Mesodermal cell (in vitro differentiated cells): ENCODE data around the gene POR.

ENCODE experiments used
- H3K27ac ChIP-seq: 2 replicates; pipeline ENCODE4 v1.7.0; 2013; ENCODE audit warnings: mild to moderate bottlenecking, low read depth, low read length, moderate library complexity; ENCODE audit not compliant: severe bottlenecking
- H3K36me3 ChIP-seq: 2 replicates; pipeline ENCODE4 v1.7.1; 2013; ENCODE audit warnings: mild to moderate bottlenecking, low read length, moderate library complexity; ENCODE audit not compliant: control insufficient read depth, insufficient read depth
- H3K4me1 ChIP-seq: one replicate; pipeline ENCODE4 v1.7.1; 2013; ENCODE audit warnings: mild to moderate bottlenecking, low read length; ENCODE audit not compliant: insufficient read depth, control insufficient read depth, poor library complexity, severe bottlenecking
- H3K4me3 ChIP-seq: 2 replicates; pipeline ENCODE4 v1.7.0; 2013; ENCODE audit warnings: low read length, control low read depth, mild to moderate bottlenecking; ENCODE audit not compliant: insufficient read depth, poor library complexity, severe bottlenecking; ENCODE audit errors: extremely low read depth
- H3K9me3 ChIP-seq: 2 replicates; pipeline ENCODE4 v1.7.1; 2013; ENCODE audit warnings: mild to moderate bottlenecking, low read length, moderate library complexity; ENCODE audit not compliant: control insufficient read depth
- WGBS, 2 experiments: methylation state at CpG; one replicate each; pipeline ENCODE4 v1.1.5; 2013; ENCODE audit warnings: missing lambda C conversion rate in 2 of 2; ENCODE audit not compliant: insufficient coverage in 2 of 2; 5-methylcytosine and 5-hydroxymethylcytosine counted together

Gene POR

DNA sequence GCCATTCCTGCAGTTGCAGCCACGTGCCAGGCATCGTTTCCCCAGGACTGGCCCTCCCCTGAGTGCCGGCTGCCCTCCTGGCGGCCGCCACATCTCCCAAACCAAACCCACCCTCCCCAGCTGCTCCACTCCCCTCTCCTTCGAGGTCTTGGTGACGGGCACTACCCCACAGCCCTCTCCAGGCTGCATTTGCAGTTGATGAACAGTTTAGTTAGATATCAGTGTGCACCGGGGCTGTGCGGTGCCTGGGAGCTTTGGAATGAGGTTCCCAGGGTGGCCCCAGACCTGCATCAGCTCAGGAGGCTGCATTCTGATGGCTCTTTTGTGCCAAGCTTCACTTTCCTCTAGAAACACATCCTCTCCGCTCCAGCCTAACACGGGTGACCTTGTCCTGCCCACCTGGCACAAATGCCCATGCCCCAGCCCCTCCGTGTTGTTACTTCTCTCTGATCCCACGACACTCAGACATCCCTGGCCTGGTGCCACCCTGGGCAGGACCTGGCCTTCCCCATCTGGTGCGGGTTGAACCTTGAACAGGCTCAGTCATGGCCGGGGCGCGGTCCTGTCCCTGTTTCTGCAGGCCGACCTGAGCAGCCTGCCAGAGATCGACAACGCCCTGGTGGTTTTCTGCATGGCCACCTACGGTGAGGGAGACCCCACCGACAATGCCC, 64.9 kb downstream of the POR start:
- H3K9me3 ChIP-seq = no peaks in the 10 kb centered on the region
- no peaks in the 10 kb centered on the region for H3K4me1 ChIP-seq
- H3K27ac ChIP-seq = no peak overlapping the region
- WGBS, 2 experiments = 91 to 98% methylated on average over 11 to 17 of the region's 22 CpGs
- H3K4me3 ChIP-seq = no peak overlapping the region
- H3K36me3 ChIP-seq = peaks cover 49% of the 10 kb centered on the region

DNA sequence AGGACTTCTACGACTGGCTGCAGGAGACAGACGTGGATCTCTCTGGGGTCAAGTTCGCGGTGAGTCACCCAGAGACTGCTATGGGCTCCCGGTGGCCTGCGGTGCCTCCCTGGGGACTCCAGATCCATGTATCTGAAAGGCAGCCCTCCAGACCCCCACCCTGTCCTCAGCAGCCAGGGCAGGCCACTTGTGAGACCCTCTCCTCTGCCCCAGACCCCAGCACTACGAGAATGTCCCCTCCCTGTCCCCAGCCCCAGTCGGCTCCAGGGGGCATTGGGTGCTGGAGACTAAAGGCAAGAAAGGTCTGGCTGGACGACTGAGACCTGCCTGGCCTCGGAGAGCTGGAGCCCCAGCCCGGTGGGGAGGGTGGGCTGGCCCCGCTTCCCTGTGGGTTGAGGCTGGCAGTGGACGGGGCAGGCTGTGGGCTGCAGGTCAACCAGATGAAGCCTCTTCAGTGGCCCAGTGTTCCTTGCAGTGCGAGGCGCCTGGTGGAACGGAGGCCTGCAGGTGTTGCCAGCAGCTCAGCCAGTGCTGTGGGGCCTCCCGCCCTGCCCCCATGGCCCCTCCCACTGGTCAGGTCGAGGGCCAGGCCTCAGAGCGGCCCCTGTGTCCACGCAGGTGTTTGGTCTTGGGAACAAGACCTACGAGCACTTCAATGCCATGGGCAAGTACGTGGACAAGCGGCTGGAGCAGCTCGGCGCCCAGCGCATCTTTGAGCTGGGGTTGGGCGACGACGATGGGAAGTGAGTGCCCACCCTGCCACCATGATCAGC, 65.7 kb downstream of the POR start:
- H3K27ac ChIP-seq = no peak overlapping the region
- no peaks in the 10 kb centered on the region for H3K9me3 ChIP-seq
- no peak overlapping the region for H3K4me3 ChIP-seq
- H3K4me1 ChIP-seq = no peaks in the 10 kb centered on the region
- WGBS, 2 experiments = 91 to 93% methylated on average over 27 to 28 of the region's 29 CpGs
- peaks cover 56% of the 10 kb centered on the region for H3K36me3 ChIP-seq

- 89 to 99% methylated on average over 10 of the region's 12 CpGs for WGBS, 2 experiments
- Histone ChIP-seq H3K4me1 (no peaks in the 10 kb centered on the region), H3K27ac (no peak overlapping the region), H3K4me3 (no peak overlapping the region), H3K36me3 (peaks cover 61% of the 10 kb centered on the region), H3K9me3 (no peaks in the 10 kb centered on the region)
These were observed 66.2 kb downstream of the POR start for GRCh38 chr7:75981203-75981452.

GRCh38 chr7:75981453-75982305, 66.7 kb downstream of the POR start:
- H3K4me3 ChIP-seq = no peak overlapping the region
- H3K36me3 ChIP-seq = peaks cover 67% of the 10 kb centered on the region
- no peaks in the 10 kb centered on the region for H3K4me1 ChIP-seq
- WGBS, 2 experiments = 88 to 90% methylated on average over 33 to 38 of the region's 38 CpGs
- H3K9me3 ChIP-seq = no peaks in the 10 kb centered on the region
- H3K27ac ChIP-seq = no peak overlapping the region

DNA sequence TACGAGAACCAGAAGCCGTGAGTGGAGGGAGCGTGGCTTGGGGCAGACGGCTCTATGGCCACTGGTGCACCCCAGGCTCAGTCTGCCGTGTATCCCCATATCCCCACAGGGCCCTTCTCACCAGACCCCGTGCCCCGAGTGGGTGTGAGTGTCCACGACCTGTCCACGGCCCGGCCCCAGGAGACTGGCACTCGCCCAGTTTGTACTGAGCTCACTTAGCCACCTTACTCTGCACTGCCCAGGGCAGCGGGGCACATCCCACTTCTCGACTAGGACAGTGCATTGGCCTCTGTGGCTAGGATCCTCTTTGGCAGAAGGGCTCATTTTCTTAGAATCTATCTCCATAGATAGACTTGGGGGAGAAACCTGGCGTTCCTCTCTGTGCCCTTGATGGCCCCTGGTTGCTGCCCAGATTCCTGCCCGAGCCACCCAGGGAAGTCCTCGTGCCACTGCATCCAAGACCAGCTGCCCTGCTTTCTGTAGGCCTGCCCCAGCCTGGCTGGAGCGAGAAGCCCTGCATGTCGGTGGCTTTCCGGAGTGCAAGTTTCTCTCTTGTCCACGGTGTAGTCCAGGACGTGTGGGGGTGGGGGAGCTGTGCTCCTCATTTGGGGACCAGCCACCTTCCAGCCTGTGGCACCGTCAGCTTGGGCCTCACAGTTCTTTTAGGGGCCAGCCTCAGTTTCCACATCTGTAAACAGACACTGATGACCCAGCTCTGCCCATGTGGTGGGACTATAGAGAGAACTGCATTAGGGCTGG, 67.5 kb downstream of the POR start:
- 94 to 96% methylated on average over 17 to 18 of the region's 22 CpGs for whole genome bisulfite sequencing, 2 experiments
- H3K27ac ChIP-seq = no peak overlapping the region
- peaks cover 75% of the 10 kb centered on the region for H3K36me3 ChIP-seq
- no peaks in the 10 kb centered on the region for H3K4me1 ChIP-seq
- H3K9me3 ChIP-seq = no peaks in the 10 kb centered on the region
- H3K4me3 ChIP-seq = no peak overlapping the region

GRCh38 chr7:75983471-75984129, 68.6 kb downstream of the POR start:
- Histone ChIP-seq H3K4me3 (no peak overlapping the region), H3K27ac (no peak overlapping the region), H3K9me3 (no peaks in the 10 kb centered on the region), H3K4me1 (no peaks in the 10 kb centered on the region), H3K36me3 (peaks cover 80% of the 10 kb centered on the region)
- 93 to 94% methylated on average over 24 to 25 of the region's 26 CpGs for WGBS, 2 experiments

GRCh38 chr7:75984130-75985008, 69.4 kb downstream of the POR start:
- Histone ChIP-seq H3K9me3 (no peaks in the 10 kb centered on the region), H3K4me1 (peaks cover 2% of the 10 kb centered on the region), H3K4me3 (no peak overlapping the region), H3K36me3 (peaks cover 80% of the 10 kb centered on the region), H3K27ac (no peak overlapping the region)
- 89 to 92% methylated on average over 39 to 40 of the region's 44 CpGs for WGBS, 2 experiments

GRCh38 chr7:75985009-75985517, 70.1 kb downstream of the POR start:
- peaks cover 79% of the 10 kb centered on the region for H3K36me3 ChIP-seq
- WGBS, 2 experiments = 89 to 92% methylated on average over 19 to 21 of the region's 21 CpGs

DNA sequence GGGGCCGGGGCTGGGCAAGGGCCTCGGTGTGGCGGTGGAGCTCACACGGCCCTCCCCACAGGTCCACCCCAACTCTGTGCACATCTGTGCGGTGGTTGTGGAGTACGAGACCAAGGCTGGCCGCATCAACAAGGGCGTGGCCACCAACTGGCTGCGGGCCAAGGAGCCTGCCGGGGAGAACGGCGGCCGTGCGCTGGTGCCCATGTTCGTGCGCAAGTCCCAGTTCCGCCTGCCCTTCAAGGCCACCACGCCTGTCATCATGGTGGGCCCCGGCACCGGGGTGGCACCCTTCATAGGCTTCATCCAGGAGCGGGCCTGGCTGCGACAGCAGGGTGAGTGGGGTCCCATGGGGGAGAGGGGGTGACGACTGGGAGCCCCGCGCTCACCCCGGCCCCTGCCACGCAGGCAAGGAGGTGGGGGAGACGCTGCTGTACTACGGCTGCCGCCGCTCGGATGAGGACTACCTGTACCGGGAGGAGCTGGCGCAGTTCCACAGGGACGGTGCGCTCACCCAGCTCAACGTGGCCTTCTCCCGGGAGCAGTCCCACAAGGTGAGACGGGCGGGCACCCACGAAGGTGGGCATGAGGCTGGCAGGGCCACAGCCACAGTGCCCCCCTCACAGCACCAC, 70.7 kb downstream of the POR start:
- whole genome bisulfite sequencing, 2 experiments = 95 to 96% methylated on average over 27 to 40 of the region's 41 CpGs
- no peak overlapping the region for H3K27ac ChIP-seq
- peaks cover 73% of the 10 kb centered on the region for H3K36me3 ChIP-seq
- H3K9me3 ChIP-seq = no peaks in the 10 kb centered on the region
- peaks cover 6% of the 10 kb centered on the region for H3K4me1 ChIP-seq
- no peak overlapping the region for H3K4me3 ChIP-seq

More at GRCh38 chr7:75985009-75985517, 70.1 kb downstream of the POR start:
- no peak overlapping the region for H3K4me3 ChIP-seq
- H3K27ac ChIP-seq = no peak overlapping the region
- peaks cover 6% of the 10 kb centered on the region for H3K4me1 ChIP-seq
- H3K9me3 ChIP-seq = no peaks in the 10 kb centered on the region
